ENCODE results near the gene LRRC57. TPM values are rescaled to one million over a fixed set of nuclear protein-coding genes. Genes with fewer than 3 reads are reported as not detected.

The LRRC57 gene
- total and polyA plus RNA-seq, 2 donors (not counting 3 experiments of a cell fraction or from before 2014, with no cell fraction given): 13.4 to 39.2 TPM

DNA sequence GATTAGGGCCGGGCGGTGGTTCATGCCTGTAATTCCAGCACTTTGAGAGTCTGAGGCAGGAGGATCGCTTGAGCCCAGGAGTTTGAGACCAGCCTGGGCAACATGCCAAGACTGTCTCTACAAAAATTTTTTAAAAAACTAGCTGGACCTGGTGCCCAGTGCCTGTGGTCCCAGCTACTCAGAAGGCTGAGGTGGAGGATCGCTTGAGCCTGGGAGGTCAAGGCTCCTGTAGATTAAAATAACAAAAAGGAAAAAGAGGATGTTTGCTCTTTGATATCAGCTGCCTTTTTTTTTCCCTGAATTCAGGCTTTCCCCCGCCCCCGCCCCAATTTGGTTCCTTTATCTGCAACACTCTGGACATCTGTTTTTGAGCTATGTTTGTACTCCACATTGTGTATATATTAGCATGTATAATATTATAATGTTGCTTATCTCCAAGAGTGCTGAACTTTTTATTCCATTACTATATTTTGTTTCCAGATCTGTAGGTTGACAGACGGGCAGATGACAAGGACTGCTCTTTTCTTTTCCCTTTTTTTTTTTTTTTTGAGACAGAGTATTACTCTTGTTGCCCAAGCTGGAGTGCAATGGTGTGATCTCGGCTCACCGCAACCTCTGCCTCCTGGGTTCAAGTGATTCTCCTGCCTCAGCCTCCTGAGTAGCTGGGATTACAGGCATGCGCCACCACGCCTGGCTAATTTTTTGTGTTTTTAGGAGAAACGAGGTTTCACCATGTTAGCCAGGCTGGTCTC lies 48.6 kb downstream of the LRRC57 start:
- no peaks in the 10 kb centered on the region for H4K20me1 ChIP-seq (replicated peaks; ENCODE audit: control insufficient read depth, extremely low read depth, insufficient read depth, low read length)
- ChIA-PET CTCF (interaction anchor here (0.7 to 2.3 kb wide), 5 partner anchors 9 to 146 kb away, joined by 3 to 9 read pairs (median 5); partner anchors contain the start of gene ZNF106), POLR2A (interaction anchor here (0.6 kb wide), 1 partner anchor 64 kb away, joined by 4 read pairs; no protein-coding TSS in a partner anchor)
- no peaks in the 10 kb centered on the region for H3K9me3 ChIP-seq (replicated peaks; ENCODE audit: control insufficient read depth, insufficient read depth, low read length)
- DNase-seq (ENCODE audit: low read depth, low spot score) (peak; percentile 40), FAIRE-seq (no peak)
- no peaks in the 10 kb centered on the region for H3K27me3 ChIP-seq (ENCODE audit: control insufficient read depth in 2 of 2, insufficient read depth in 2 of 2, low read length in 2 of 2)
- peaks cover 0 to 2% of the 10 kb centered on the region in 2 experiments for H3K36me3 ChIP-seq (ENCODE audit: control insufficient read depth in 2 of 2, extremely low read depth in 1 of 2, insufficient read depth in 2 of 2, low read length in 2 of 2)
- peak overlapping the region; percentile 56 for H3K4me2 ChIP-seq (ENCODE audit: insufficient read depth, low read length)
- peaks cover 84% of the 10 kb centered on the region for H3K79me2 ChIP-seq (ENCODE audit: control insufficient read depth, insufficient read depth, low read length)
- intact Hi-C loops (cut with micrococcal nuclease): no loop called here
- H3K27ac ChIP-seq (ENCODE audit: insufficient read depth, low read depth, low read length): peak overlapping the region; percentile 89
- dilution Hi-C loops (cut with MboI; ENCODE audit: extremely low pct_ligation_motif_present, low sequenced_read_pairs): no loop called here
- peak overlapping the region; percentile 59 for H3K9ac ChIP-seq (replicated peaks; ENCODE audit: extremely low read depth, insufficient read depth, low read length)
- peak overlapping the region in 1 of 3 experiments; percentile 34 for H3K4me3 ChIP-seq (replicated peaks in 1 of 3; ENCODE audit: insufficient read depth in 1 of 3, low read depth in 1 of 3, low read length in 3 of 3)
- peaks cover 53% of the 10 kb centered on the region for H3K4me1 ChIP-seq (ENCODE audit: control insufficient read depth, extremely low read depth, insufficient read depth, low read length)
- no peak overlapping the region for H2AFZ ChIP-seq (ENCODE audit: low read depth, low read length)
- peak; percentile 26 for TF ChIP-seq GATA2 (IDR thresholded peaks at IDR 0.05; ENCODE audit: insufficient read depth, insufficient read length, low read depth, low read length)
- TF ChIP-seq, protein P1, sequence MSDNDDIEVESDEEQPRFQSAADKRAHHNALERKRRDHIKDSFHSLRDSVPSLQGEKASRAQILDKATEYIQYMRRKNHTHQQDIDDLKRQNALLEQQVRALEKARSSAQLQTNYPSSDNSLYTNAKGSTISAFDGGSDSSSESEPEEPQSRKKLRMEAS (IDR thresholded peaks at IDR 0.05; ENCODE audit: insufficient read depth, insufficient read length): no peak
- H3K9me1 ChIP-seq (replicated peaks; ENCODE audit: control insufficient read depth, extremely low read depth, insufficient read depth, low read length): no peaks in the 10 kb centered on the region
- no TSS peak for BruUV-seq (replicated peaks)

GRCh38 chr15:42498212-42499068 lies 50.2 kb downstream of the LRRC57 start:
- peak overlapping the region; percentile 89 for H3K27ac ChIP-seq (ENCODE audit: insufficient read depth, low read depth, low read length)
- H3K4me2 ChIP-seq (ENCODE audit: insufficient read depth, low read length): peak overlapping the region; percentile 27
- DNase-seq (ENCODE audit: low read depth, low spot score) (peak; percentile 14), FAIRE-seq (no peak)
- dilution Hi-C loops (cut with MboI; ENCODE audit: extremely low pct_ligation_motif_present, low sequenced_read_pairs) (no loop called here), intact Hi-C loops (cut with micrococcal nuclease) (no loop called here)
- POLR2A ChIA-PET: interaction anchor here (0.6 kb wide), 1 partner anchor 77 kb away, joined by 5 read pairs; the partner anchor contains the start of gene STARD9
- H3K4me1 ChIP-seq (ENCODE audit: control insufficient read depth, extremely low read depth, insufficient read depth, low read length): peaks cover 64% of the 10 kb centered on the region
- TF ChIP-seq EZH2 (IDR thresholded peaks at IDR 0.05; ENCODE audit: borderline replicate concordance, low read depth, low read length, severe bottlenecking): no peak
- TF ChIP-seq POLR2AphosphoS5 (IDR thresholded peaks at IDR 0.05; ENCODE audit: insufficient read depth, low read depth, low read length): no peak
- TF ChIP-seq JUN (IDR thresholded peaks at IDR 0.05; ENCODE audit: borderline replicate concordance, insufficient read depth, insufficient read length, low read depth): no peak
- TF ChIP-seq GATA2 (IDR thresholded peaks at IDR 0.05; ENCODE audit: insufficient read depth, insufficient read length, low read depth, low read length): no peak
- no peak for TF ChIP-seq POLR2A (IDR thresholded peaks at IDR 0.05; ENCODE audit: low read depth, low read length)
- TF ChIP-seq CTCF (IDR thresholded peaks at IDR 0.05; ENCODE audit: extremely low read depth in 1 of 2, insufficient read depth in 1 of 2, low read depth in 1 of 2, low read length in 2 of 2): no peak
- TF ChIP-seq, protein P1 (IDR thresholded peaks at IDR 0.05; ENCODE audit: insufficient read depth, insufficient read length): no peak
- TF ChIP-seq FOS (IDR thresholded peaks at IDR 0.05; ENCODE audit: borderline replicate concordance, insufficient read depth, low read length): no peak
- no peak for TF ChIP-seq MYC (IDR thresholded peaks at IDR 0.05; ENCODE audit: low read depth, low read length)
- H4K20me1 ChIP-seq (replicated peaks; ENCODE audit: control insufficient read depth, extremely low read depth, insufficient read depth, low read length): no peaks in the 10 kb centered on the region
- H3K27me3 ChIP-seq (ENCODE audit: control insufficient read depth in 2 of 2, insufficient read depth in 2 of 2, low read length in 2 of 2): no peaks in the 10 kb centered on the region
- CTCF ChIA-PET: interaction anchor here (0.9 to 2.3 kb wide), 4 partner anchors 7 to 113 kb away, joined by 3 to 9 read pairs (median 4); partner anchors contain the start of gene ZNF106
- H3K79me2 ChIP-seq (ENCODE audit: control insufficient read depth, insufficient read depth, low read length): peaks cover 70% of the 10 kb centered on the region
- peak overlapping the region; percentile 34 for H3K9ac ChIP-seq (replicated peaks; ENCODE audit: extremely low read depth, insufficient read depth, low read length)
- no peak overlapping the region for H2AFZ ChIP-seq (ENCODE audit: low read depth, low read length)
- H3K4me3 ChIP-seq (replicated peaks in 1 of 3; ENCODE audit: insufficient read depth in 1 of 3, low read depth in 1 of 3, low read length in 3 of 3): no peak overlapping the region
- H3K36me3 ChIP-seq (ENCODE audit: control insufficient read depth in 2 of 2, extremely low read depth in 1 of 2, insufficient read depth in 2 of 2, low read length in 2 of 2): peaks cover 0 to 2% of the 10 kb centered on the region in 2 experiments
- H3K9me3 ChIP-seq (replicated peaks; ENCODE audit: control insufficient read depth, insufficient read depth, low read length): no peaks in the 10 kb centered on the region
- no TSS peak for BruUV-seq (replicated peaks)
- H3K9me1 ChIP-seq (replicated peaks; ENCODE audit: control insufficient read depth, extremely low read depth, insufficient read depth, low read length): no peaks in the 10 kb centered on the region
